ENCODE data around the gene NOSTRIN. TPM values are rescaled to one million over a fixed set of nuclear protein-coding genes. Genes with fewer than 3 reads are reported as not detected.

The NOSTRIN gene
- total RNA-seq, 4 donors from 2014 or later, result 5.0 to 16.1 (median 6.4) TPM

DNA sequence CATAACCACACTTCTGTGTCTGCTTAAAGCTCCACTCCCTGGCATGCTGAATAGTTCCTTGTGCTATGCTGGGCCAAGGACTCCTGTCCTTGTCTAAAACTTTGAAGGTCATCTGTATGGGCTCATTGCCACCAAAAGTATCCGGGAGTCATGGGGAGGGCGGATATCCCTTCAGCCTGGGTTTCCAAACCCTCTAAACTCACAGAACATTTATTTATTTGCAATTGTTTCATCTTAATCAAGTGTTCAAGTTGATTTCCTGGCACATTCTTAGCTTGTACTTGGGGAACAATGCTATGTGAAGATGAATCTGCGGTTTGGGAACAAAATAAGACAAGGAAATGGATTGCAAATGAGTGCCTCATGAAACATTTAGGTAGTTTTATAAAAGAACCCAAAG is 1.8 kb downstream of the NOSTRIN start:
- H3K36me3 ChIP-seq, result no peaks in the 10 kb centered on the region
- H3K4me1 ChIP-seq, result peaks cover 0 to 1% of the 10 kb centered on the region in 2 donors
- intact Hi-C loops (cut with DNase I; ENCODE audit: low total_unique reads), result no loop called here
- peak; percentile 40 to 50 for ATAC-seq
- DNase-seq, result no peak
- peak overlapping the region in 3 of 4 donors; percentile 4 to 48 (median 33) for H3K4me3 ChIP-seq
- TF ChIP-seq, protein P1, sequence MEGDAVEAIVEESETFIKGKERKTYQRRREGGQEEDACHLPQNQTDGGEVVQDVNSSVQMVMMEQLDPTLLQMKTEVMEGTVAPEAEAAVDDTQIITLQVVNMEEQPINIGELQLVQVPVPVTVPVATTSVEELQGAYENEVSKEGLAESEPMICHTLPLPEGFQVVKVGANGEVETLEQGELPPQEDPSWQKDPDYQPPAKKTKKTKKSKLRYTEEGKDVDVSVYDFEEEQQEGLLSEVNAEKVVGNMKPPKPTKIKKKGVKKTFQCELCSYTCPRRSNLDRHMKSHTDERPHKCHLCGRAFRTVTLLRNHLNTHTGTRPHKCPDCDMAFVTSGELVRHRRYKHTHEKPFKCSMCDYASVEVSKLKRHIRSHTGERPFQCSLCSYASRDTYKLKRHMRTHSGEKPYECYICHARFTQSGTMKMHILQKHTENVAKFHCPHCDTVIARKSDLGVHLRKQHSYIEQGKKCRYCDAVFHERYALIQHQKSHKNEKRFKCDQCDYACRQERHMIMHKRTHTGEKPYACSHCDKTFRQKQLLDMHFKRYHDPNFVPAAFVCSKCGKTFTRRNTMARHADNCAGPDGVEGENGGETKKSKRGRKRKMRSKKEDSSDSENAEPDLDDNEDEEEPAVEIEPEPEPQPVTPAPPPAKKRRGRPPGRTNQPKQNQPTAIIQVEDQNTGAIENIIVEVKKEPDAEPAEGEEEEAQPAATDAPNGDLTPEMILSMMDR (IDR thresholded peaks at IDR 0.05 in 4 of 5, conservative IDR thresholded peaks at IDR 0.05 in 1 of 5), result no peak
- TF ChIP-seq POLR2A (IDR thresholded peaks at IDR 0.05), result no peak
- peak overlapping the region in 3 of 4 donors; percentile 22 to 67 (median 55) for H3K27ac ChIP-seq
- no peaks in the 10 kb centered on the region for H3K27me3 ChIP-seq
- in situ Hi-C loops (cut with MboI; ENCODE audit: low sequenced_read_pairs in 4 of 4), result no loop called here
- H3K9me3 ChIP-seq, result no peaks in the 10 kb centered on the region

DNA sequence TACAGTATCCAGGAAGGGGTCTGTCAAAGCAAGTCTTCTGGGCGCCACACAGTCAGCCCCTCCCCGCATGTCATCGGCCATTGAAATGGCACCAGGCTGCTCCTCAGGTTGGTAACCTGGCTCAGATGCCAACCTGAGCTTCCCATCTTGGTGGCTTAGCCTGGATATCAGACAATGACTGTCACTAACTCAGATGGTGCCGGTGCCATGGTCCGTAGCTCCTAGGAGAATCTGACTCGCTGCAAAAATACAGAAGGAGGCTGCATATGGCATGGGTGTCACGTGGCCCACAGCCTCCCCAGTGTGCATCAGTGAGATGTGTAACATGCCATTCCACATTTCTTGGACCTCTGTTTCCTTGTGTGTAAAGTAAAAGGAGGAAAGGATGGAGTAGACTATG is 3.2 kb downstream of the NOSTRIN start:
- ATAC-seq (no peak), DNase-seq (no peak)
- H3K27me3 ChIP-seq, result no peaks in the 10 kb centered on the region
- no peak overlapping the region for H3K27ac ChIP-seq
- no peak overlapping the region for H3K4me3 ChIP-seq
- intact Hi-C loops (cut with DNase I; ENCODE audit: low total_unique reads) (no loop called here), in situ Hi-C loops (cut with MboI; ENCODE audit: low sequenced_read_pairs in 4 of 4) (no loop called here)
- TF ChIP-seq, protein P1 (IDR thresholded peaks at IDR 0.05 in 4 of 5, conservative IDR thresholded peaks at IDR 0.05 in 1 of 5), result no peak
- TF ChIP-seq POLR2A (IDR thresholded peaks at IDR 0.05), result no peak
- H3K36me3 ChIP-seq, result no peaks in the 10 kb centered on the region
- no peaks in the 10 kb centered on the region for H3K9me3 ChIP-seq
- no peaks in the 10 kb centered on the region for H3K4me1 ChIP-seq

DNA sequence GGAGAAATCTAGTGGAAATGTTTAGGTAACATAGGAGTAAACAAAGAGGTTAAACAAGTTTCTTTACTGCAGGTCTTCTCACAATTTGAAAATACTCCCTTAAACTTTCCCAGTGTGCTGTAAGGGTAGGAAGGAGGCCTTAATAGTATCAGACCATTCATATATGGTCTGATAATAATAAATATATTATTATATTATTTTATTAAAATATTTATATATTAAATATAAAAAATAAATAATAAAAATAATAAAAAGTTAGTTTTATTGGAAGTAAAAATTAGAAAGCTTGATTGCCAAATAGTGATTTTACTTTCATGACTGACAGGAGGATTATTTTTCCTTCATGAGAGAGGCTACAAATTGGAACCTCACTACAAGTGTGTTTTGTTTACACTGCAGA is 7.1 kb downstream of the NOSTRIN start:
- H3K36me3 ChIP-seq, result no peaks in the 10 kb centered on the region
- ATAC-seq (no peak), DNase-seq (no peak)
- H3K27me3 ChIP-seq, result no peaks in the 10 kb centered on the region
- no peak overlapping the region for H3K27ac ChIP-seq
- no peak overlapping the region for H3K4me3 ChIP-seq
- intact Hi-C loops (cut with DNase I; ENCODE audit: low total_unique reads) (no loop called here), in situ Hi-C loops (cut with MboI; ENCODE audit: low sequenced_read_pairs in 4 of 4) (no loop called here)
- no peak for TF ChIP-seq POLR2A (IDR thresholded peaks at IDR 0.05)
- TF ChIP-seq, protein P1 (IDR thresholded peaks at IDR 0.05 in 4 of 5, conservative IDR thresholded peaks at IDR 0.05 in 1 of 5), result no peak
- no peaks in the 10 kb centered on the region for H3K4me1 ChIP-seq
- no peaks in the 10 kb centered on the region for H3K9me3 ChIP-seq

DNA sequence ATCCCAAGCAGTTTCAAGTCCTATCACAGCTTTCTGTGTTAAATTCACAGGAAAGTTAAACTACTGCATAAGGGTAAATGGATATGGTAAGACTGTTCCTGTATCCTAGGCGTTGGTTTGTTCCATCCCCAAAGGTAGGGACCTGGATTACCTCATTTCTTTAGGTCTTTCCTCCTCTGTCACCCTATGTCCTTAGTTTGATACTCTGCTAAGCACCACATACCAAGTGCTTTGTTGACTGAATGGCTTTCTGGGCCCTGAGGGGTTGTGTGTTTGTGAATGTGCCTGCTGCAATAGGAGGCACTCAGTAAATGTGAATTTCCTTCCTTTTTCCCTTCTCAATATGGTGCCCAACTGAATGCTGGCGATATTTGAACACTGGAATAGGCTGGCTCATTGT is 7.8 kb downstream of the NOSTRIN start:
- Histone ChIP-seq H3K4me1 (no peaks in the 10 kb centered on the region), H3K36me3 (no peaks in the 10 kb centered on the region), H3K27me3 (no peaks in the 10 kb centered on the region), H3K4me3 (no peak overlapping the region), H3K27ac (no peak overlapping the region), H3K9me3 (no peaks in the 10 kb centered on the region)
- in situ Hi-C loops (cut with MboI; ENCODE audit: low sequenced_read_pairs in 4 of 4), result no loop called here
- intact Hi-C loops (cut with DNase I; ENCODE audit: low total_unique reads), result no loop called here
- TF ChIP-seq, protein P1 (IDR thresholded peaks at IDR 0.05 in 4 of 5, conservative IDR thresholded peaks at IDR 0.05 in 1 of 5), result no peak
- TF ChIP-seq POLR2A (IDR thresholded peaks at IDR 0.05), result no peak
- no peak for DNase-seq
- ATAC-seq, result no peak

DNA sequence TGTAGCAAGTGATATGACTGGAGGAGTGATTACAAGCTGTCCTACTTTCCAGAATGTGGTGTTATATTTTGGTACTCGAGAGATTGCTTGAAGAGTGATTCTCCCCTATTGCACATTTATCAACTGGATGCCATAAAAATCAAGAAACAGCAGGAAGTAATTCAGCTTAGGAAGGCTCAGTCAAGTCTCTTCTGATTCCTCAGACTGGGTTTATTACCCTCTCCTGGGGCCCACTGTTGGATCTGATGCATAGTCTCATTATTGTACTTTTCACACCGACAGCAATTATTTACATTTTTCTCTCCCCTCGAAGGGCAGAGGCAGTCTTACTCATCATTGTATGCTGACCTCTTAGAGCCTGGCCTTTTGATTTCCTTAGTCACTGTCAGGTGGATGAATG is 9.3 kb downstream of the NOSTRIN start:
- in situ Hi-C loops (cut with MboI; ENCODE audit: low sequenced_read_pairs in 4 of 4), result no loop called here
- no peaks in the 10 kb centered on the region for H3K27me3 ChIP-seq
- no peak overlapping the region for H3K4me3 ChIP-seq
- H3K27ac ChIP-seq, result no peak overlapping the region
- DNase-seq (no peak), ATAC-seq (no peak)
- H3K4me1 ChIP-seq, result no peaks in the 10 kb centered on the region
- intact Hi-C loops (cut with DNase I; ENCODE audit: low total_unique reads), result no loop called here
- H3K36me3 ChIP-seq, result no peaks in the 10 kb centered on the region
- no peak for TF ChIP-seq POLR2A (IDR thresholded peaks at IDR 0.05)
- TF ChIP-seq, protein P1 (IDR thresholded peaks at IDR 0.05 in 4 of 5, conservative IDR thresholded peaks at IDR 0.05 in 1 of 5), result no peak
- H3K9me3 ChIP-seq, result no peaks in the 10 kb centered on the region

Measured in gastrocnemius medialis (tissue), 4 donors.